Choroid plexus epithelial cell (primary cell): ENCODE results near the gene DGKG.

Experiments used
- DNase-seq: peaks from one replicate; pipeline ENCODE4 v3.0.0-alpha.2; 2010; ENCODE audit warnings: low read depth
- H3K4me3 ChIP-seq: 2 replicates; pipeline ENCODE4 v1.5.1; 2011; ENCODE audit warnings: low read depth, mild to moderate bottlenecking, control low read depth, low read length, moderate library complexity
- CTCF ChIP-seq: conservative IDR thresholded peaks from 2 replicates; pipeline ENCODE4 v1.5.1; 2011; ENCODE audit warnings: low read depth, mild to moderate bottlenecking, control low read depth, inconsistent platforms, low read length, moderate library complexity

DGKG gene

GRCh38 chr3:186236357-186237020 lies 125.5 kb downstream of the DGKG start:
- H3K4me3 ChIP-seq, result no peak overlapping the region
- DNase-seq, result peak; percentile 72
- TF ChIP-seq CTCF, result no peak

- no peak overlapping the region for H3K4me3 ChIP-seq
- no peak for DNase-seq
- TF ChIP-seq CTCF, result no peak
Observed at GRCh38 chr3:186235554-186235953, 126.5 kb downstream of the DGKG start.

- DNase-seq, result no peak
- H3K4me3 ChIP-seq, result no peak overlapping the region
- no peak for TF ChIP-seq CTCF
Observed at GRCh38 chr3:186234152-186234551, 127.9 kb downstream of the DGKG start.

GRCh38 chr3:186226482-186226881 lies 135.6 kb downstream of the DGKG start:
- H3K4me3 ChIP-seq, result no peak overlapping the region
- no peak for DNase-seq
- TF ChIP-seq CTCF, result no peak

GRCh38 chr3:186225603-186226002 lies 136.4 kb downstream of the DGKG start:
- no peak for TF ChIP-seq CTCF
- peak; percentile 42 for DNase-seq
- no peak overlapping the region for H3K4me3 ChIP-seq

- H3K4me3 ChIP-seq, result no peak overlapping the region
- DNase-seq, result no peak
- TF ChIP-seq CTCF, result no peak
Observed at GRCh38 chr3:186224041-186224610, 137.9 kb downstream of the DGKG start.

- no peak for DNase-seq
- H3K4me3 ChIP-seq, result no peak overlapping the region
- no peak for TF ChIP-seq CTCF
Observed at GRCh38 chr3:186223476-186223875, 138.6 kb downstream of the DGKG start.
